Kidney (tissue), 14 donors: ENCODE results near the gene FAM241A. TPM values are rescaled to one million over a fixed set of nuclear protein-coding genes. Genes with fewer than 3 reads are reported as not detected.

Experiments used
- DNase-seq, 5 donors: peaks; one replicate each; pipeline ENCODE4 v3.0.0-alpha.2; 2013 to 2020
- FAIRE-seq: peaks from 2 replicates; lab custom pipeline; 2012; peaks lifted over from hg19 to GRCh38; lab: Jason Lieb, UNC
- H3K27ac ChIP-seq, 2 donors: one replicate each; pipeline ENCODE4 v1.7.0; 2013; ENCODE audit warnings: low read depth in 2 of 2, low read length in 2 of 2, inconsistent platforms in 1 of 2
- H3K27me3 ChIP-seq: one replicate; pipeline ENCODE4 v1.7.1; 2013; ENCODE audit warnings: low read length, inconsistent platforms; ENCODE audit not compliant: control insufficient read depth, insufficient read depth
- H3K36me3 ChIP-seq, 3 donors: one replicate each; pipeline versions ENCODE4 v1.7.0 to v1.7.1; 2013; ENCODE audit warnings: low read length in 3 of 3, control low read depth in 1 of 3, inconsistent platforms in 1 of 3; ENCODE audit not compliant: insufficient read depth in 3 of 3, control insufficient read depth in 2 of 3
- H3K4me1 ChIP-seq, 3 donors: one replicate each; pipeline versions ENCODE4 v1.7.0 to v1.7.1; 2013; ENCODE audit warnings: low read length in 3 of 3, inconsistent platforms in 1 of 3, low read depth in 1 of 3; ENCODE audit not compliant: control insufficient read depth in 2 of 3, insufficient read depth in 2 of 3
- H3K4me3 ChIP-seq, 3 donors: one replicate each; pipeline versions ENCODE4 v1.7.0 to v1.8.1; 2013; ENCODE audit warnings: low read length in 3 of 3, control low read depth in 1 of 3, inconsistent platforms in 1 of 3
- H3K9ac ChIP-seq, 3 donors: one replicate each; pipeline versions ENCODE4 v1.7.0 to v1.7.1; 2013; ENCODE audit warnings: low read length in 3 of 3, control low read depth in 1 of 3, inconsistent platforms in 1 of 3
- H3K9me3 ChIP-seq, 3 donors: one replicate each; pipeline versions ENCODE4 v1.7.0 to v1.7.1; 2013; ENCODE audit warnings: low read length in 3 of 3, control low read depth in 1 of 3, inconsistent platforms in 1 of 3; ENCODE audit not compliant: control insufficient read depth in 2 of 3, insufficient read depth in 1 of 3
- intact Hi-C: fragments of 100-400 bp; cut with DNase I; formaldehyde crosslinking; loops from one replicate; pipeline ENCODE4 v1.11.1; 2022
- polyA plus RNA-seq: library from polyadenylated mRNA; stranded (reverse); fragments of 350-450 nt; fragmentation: Illumina TruSeq; extraction: RNeasy Lipid Tissue Mini Kit (QIAGEN cat#74804); gene quantifications from one replicate; pipeline ENCODE4 v1.2.3, GENCODE V29; 2014; ENCODE audit warnings: low read depth, low replicate concordance; ENCODE audit not compliant: insufficient read depth
- total RNA-seq: library from RNA; stranded (reverse); fragmentation: NEBNext Ultra II Directional; extraction: Animal tissue kit (Norgen Biotek cat#: 25700); gene quantifications from one replicate; pipeline ENCODE4 v1.2.1, GENCODE V29; 2021
- TF ChIP-seq, protein P1 (sequence below): IDR thresholded peaks from 3 replicates; pipeline ENCODE4 v1.5.1; 2012; ENCODE audit warnings: mild to moderate bottlenecking, moderate library complexity, borderline replicate concordance; ENCODE audit not compliant: insufficient read depth; ENCODE audit errors: extremely low read depth
- donor health status: control.
- donor health status: control.
- donor health status: control.
- donor health status: control.
- donor health status: control.
- donor health status: DM: yes; HTN: yes; CAD: no.
- donor health status: Normal renal cell carcinoma (clear cell type).

FAM241A gene
- total and polyA plus RNA-seq, 2 donors from 2014 or later = 1.9 to 2.9 TPM

DNA sequence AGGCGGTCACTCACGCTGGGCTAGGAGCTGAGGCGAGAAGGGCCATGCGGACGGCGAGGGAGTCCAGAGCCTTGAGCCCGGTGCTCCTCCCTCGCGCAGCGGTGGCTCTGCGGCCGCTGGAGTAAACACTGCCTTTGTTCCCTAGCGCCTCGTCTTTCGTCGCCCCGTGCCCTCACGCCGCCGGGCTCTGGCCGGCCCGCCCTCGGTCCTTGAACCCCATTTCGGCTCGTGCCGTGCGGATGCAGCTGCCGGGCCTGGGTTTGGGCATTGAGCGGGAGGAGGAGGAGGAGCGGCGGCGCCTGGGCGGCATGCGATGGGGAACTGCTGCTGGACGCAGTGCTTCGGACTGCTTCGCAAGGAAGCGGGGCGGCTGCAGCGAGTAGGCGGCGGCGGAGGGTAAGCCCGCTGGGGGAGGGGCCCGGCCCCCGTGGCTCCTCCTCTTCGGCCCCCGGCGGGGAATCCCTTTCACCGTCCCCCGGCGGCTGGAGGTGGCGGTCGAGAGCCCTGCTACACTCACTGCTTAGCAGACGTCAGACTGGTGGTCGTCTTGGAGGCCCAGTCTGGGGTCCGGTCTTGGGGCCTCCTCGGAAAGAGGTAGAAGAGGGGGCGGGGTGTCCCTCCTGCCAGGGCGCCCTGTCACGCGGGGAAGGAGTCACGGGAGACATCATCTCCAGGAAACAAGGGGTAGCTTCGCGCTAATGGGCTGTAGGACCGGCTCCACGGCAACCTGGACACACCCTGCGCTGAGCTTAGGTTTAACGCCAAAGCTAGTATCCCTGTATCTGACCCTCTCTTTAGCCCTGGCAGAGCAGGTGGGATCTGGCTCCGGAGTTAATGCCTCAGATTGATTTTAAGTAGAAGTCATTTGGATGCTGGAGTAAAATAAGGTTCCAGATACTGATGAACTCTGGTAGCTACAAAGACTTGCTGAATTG, 86.8 kb downstream of the FAM241A start, which contains the start of gene AP1AR:
AP1AR (plus strand) TSS at position 9 of the 935 bp plus-strand sequence; CDS start at position 314, 305 bp downstream.
- TF ChIP-seq, protein P1, sequence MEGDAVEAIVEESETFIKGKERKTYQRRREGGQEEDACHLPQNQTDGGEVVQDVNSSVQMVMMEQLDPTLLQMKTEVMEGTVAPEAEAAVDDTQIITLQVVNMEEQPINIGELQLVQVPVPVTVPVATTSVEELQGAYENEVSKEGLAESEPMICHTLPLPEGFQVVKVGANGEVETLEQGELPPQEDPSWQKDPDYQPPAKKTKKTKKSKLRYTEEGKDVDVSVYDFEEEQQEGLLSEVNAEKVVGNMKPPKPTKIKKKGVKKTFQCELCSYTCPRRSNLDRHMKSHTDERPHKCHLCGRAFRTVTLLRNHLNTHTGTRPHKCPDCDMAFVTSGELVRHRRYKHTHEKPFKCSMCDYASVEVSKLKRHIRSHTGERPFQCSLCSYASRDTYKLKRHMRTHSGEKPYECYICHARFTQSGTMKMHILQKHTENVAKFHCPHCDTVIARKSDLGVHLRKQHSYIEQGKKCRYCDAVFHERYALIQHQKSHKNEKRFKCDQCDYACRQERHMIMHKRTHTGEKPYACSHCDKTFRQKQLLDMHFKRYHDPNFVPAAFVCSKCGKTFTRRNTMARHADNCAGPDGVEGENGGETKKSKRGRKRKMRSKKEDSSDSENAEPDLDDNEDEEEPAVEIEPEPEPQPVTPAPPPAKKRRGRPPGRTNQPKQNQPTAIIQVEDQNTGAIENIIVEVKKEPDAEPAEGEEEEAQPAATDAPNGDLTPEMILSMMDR = peak; percentile 17
- peak within 1 kb of the TSS; percentile 95 to 98 for H3K27ac ChIP-seq
- intact Hi-C loops = no loop called here
- no peaks in the 10 kb centered on the region for H3K9me3 ChIP-seq
- no peaks in the 10 kb centered on the region for H3K36me3 ChIP-seq
- DNase-seq (peak; percentile 93 to 96 (median 94)), FAIRE-seq (no peak)
- peak within 1 kb of the TSS; percentile 79 to 90 (median 88) for H3K4me3 ChIP-seq
- peak within 1 kb of the TSS; percentile 78 to 93 (median 86) for H3K9ac ChIP-seq
- H3K4me1 ChIP-seq = no peaks in the 10 kb centered on the region
- H3K27me3 ChIP-seq = no peaks in the 10 kb centered on the region

DNA sequence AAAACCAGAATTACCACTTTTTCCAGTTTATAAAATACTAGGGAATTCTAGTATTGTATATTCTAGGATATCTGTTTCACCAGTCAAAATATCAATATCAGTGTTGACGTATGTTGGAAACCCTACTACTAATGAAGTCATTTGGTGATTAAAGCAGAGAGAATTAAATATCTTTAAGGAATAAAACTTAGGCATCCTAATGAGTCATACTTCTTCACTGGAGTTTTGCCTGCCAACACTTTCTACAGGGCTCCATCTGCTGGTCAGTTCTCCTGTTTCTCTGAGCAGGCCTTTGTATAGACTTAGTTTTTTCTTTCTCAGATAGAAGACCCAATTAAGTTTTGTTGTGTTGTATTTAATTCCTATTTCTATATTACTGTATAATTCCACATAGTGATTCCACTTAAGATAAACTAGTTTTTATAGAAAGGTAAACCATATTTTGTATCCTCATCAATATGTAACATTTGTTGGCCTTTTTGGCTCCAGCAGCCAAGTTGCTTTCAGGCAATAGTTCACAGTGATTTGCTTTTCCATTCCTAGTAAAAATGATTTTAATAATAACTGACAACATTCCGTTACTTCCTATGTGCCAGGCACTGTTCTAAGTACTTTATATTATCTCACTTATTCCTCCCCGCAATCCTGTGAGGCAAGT, 89.8 kb downstream of the FAM241A start:
- no peak overlapping the region for H3K27ac ChIP-seq
- H3K4me1 ChIP-seq = no peaks in the 10 kb centered on the region
- H3K36me3 ChIP-seq = no peaks in the 10 kb centered on the region
- FAIRE-seq = peak; percentile 93
- TF ChIP-seq, protein P1 = peak; percentile 73
- H3K9me3 ChIP-seq = no peaks in the 10 kb centered on the region
- no peaks in the 10 kb centered on the region for H3K27me3 ChIP-seq
- no peak overlapping the region for H3K9ac ChIP-seq
- no peak overlapping the region for H3K4me3 ChIP-seq
- intact Hi-C loops = loop anchor here (5.0 kb wide), 1 partner anchor 133 kb away; no protein-coding TSS in a partner anchor
- peak in 3 of 5 donors; percentile 46 to 89 (median 80) for DNase-seq

DNA sequence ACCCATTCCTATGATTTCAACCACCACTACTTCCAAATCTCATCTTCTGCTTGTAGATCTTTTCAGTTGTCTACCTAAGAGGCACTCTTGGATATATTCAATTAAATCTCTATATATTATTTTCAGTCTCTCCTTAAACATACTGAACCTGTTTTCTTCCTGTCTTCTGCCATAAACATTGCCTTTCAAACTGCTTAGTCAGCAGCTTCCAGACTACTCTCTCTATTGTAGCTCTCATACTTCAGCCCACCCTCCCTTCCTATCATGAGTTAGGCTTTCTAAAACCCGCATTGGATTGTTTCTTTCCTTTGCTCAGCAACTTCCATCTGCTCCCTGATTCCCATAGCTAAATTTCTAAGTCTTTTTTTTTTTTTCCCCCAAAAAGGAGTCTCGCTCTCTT, 90.8 kb downstream of the FAM241A start:
- H3K4me1 ChIP-seq = no peaks in the 10 kb centered on the region
- TF ChIP-seq, protein P1 = no peak
- no peak overlapping the region for H3K4me3 ChIP-seq
- DNase-seq (no peak), FAIRE-seq (no peak)
- H3K36me3 ChIP-seq = no peaks in the 10 kb centered on the region
- no peak overlapping the region for H3K27ac ChIP-seq
- intact Hi-C loops = loop anchor here (5.0 kb wide), 1 partner anchor 134 kb away; no protein-coding TSS in a partner anchor
- no peaks in the 10 kb centered on the region for H3K9me3 ChIP-seq
- no peak overlapping the region for H3K9ac ChIP-seq
- no peaks in the 10 kb centered on the region for H3K27me3 ChIP-seq
